Aortic smooth muscle cell (primary cell): ENCODE results near the gene ENGASE. TPM values are rescaled to one million over a fixed set of nuclear protein-coding genes. Genes with fewer than 3 reads are reported as not detected.

ENCODE experiments used
- total RNA-seq: library from RNA; depleted of rRNA; stranded (reverse); fragments of >200 nt; gene quantifications from 2 replicates; pipeline ENCODE4 v1.2.3, GENCODE V29; 2014

ENGASE gene
- 12.8 and 15.9 TPM in 2 replicates for total RNA-seq

GRCh38 chr17:79074649-79075445, at the start of gene ENGASE:
Gene ENGASE, plus strand, starts transcription at chr17:79074824. Its CDS starts 121 bp downstream, at chr17:79074945.

Other genes starting within 250 kb of the ENGASE start
- gene USP36, start 234.0 kb upstream of the ENGASE start, total RNA-seq, result 17.7 and 17.8 TPM in 2 replicates
- gene CEP295NL, start 171.6 kb upstream of the ENGASE start, total RNA-seq, result 2.1 and 5.0 TPM in 2 replicates
- gene TIMP2, start 149.4 kb upstream of the ENGASE start, total RNA-seq, result 79.7 and 181 TPM in 2 replicates
- gene LGALS3BP, start 94.9 kb upstream of the ENGASE start, total RNA-seq, result 171 and 185 TPM in 2 replicates
- 41.7 and 42.1 TPM in 2 replicates for gene CANT1, start 65.1 kb upstream of the ENGASE start, total RNA-seq
- 138 and 208 TPM in 2 replicates for gene C1QTNF1, start 50.7 kb upstream of the ENGASE start, total RNA-seq